A549 (cell line): ENCODE measurements around the gene GULP1.

Experiments used
- JUN ChIP-seq, 2 experiments: fragments of >200 bp; sonication (Bioruptor Twin); formaldehyde crosslinking; IDR thresholded peaks; 2 replicates in 1 of 2; 3 replicates in 1 of 2; pipeline ENCODE4 v1.6.1; 2016 to 2017
- MAFK ChIP-seq: fragments of 450-650 bp; IDR thresholded peaks from 2 replicates; pipeline ENCODE4 v1.6.1; 2014; ENCODE audit not compliant: partially characterized antibody
- MAX ChIP-seq: IDR thresholded peaks from 2 replicates; pipeline ENCODE4 v1.6.1; 2012
- NR3C1 ChIP-seq: fragments of >200 bp; sonication (Bioruptor Twin); formaldehyde crosslinking; IDR thresholded peaks from 3 replicates; pipeline ENCODE4 v1.6.1; 2017
- POLR2A ChIP-seq: IDR thresholded peaks from 2 replicates; pipeline ENCODE4 v1.6.1; 2012; ENCODE audit warnings: mild to moderate bottlenecking, low read length
- SMC3 ChIP-seq: fragments of >200 bp; sonication (Bioruptor Twin); formaldehyde crosslinking; IDR thresholded peaks from 3 replicates; pipeline ENCODE4 v1.6.1; 2018; ENCODE audit warnings: inconsistent platforms
- ZC3H11A ChIP-seq: fragments of 450-650 bp; IDR thresholded peaks from 2 replicates; pipeline ENCODE4 v1.6.1; 2014; ENCODE audit warnings: antibody characterized with exemption, mild to moderate bottlenecking
- TF ChIP-seq, protein P1 (sequence below): fragments of >200 bp; sonication (Bioruptor Twin); formaldehyde crosslinking; IDR thresholded peaks from 3 replicates; pipeline ENCODE4 v1.5.1; 2016
- TF ChIP-seq, protein P2 (sequence below): fragments of 450-650 bp; IDR thresholded peaks from 2 replicates; pipeline ENCODE4 v1.6.1; 2014; ENCODE audit warnings: antibody characterized with exemption

GRCh38 chr2:188327518-188328213, 36.0 kb downstream of the GULP1 start:
- no peak for TF ChIP-seq POLR2A
- TF ChIP-seq, protein P1, sequence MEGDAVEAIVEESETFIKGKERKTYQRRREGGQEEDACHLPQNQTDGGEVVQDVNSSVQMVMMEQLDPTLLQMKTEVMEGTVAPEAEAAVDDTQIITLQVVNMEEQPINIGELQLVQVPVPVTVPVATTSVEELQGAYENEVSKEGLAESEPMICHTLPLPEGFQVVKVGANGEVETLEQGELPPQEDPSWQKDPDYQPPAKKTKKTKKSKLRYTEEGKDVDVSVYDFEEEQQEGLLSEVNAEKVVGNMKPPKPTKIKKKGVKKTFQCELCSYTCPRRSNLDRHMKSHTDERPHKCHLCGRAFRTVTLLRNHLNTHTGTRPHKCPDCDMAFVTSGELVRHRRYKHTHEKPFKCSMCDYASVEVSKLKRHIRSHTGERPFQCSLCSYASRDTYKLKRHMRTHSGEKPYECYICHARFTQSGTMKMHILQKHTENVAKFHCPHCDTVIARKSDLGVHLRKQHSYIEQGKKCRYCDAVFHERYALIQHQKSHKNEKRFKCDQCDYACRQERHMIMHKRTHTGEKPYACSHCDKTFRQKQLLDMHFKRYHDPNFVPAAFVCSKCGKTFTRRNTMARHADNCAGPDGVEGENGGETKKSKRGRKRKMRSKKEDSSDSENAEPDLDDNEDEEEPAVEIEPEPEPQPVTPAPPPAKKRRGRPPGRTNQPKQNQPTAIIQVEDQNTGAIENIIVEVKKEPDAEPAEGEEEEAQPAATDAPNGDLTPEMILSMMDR, result no peak
- TF ChIP-seq MAX, result no peak
- no peak for TF ChIP-seq SMC3
- TF ChIP-seq JUN (IDR thresholded peaks at IDR 0.05), result no peak
- TF ChIP-seq, protein P2, sequence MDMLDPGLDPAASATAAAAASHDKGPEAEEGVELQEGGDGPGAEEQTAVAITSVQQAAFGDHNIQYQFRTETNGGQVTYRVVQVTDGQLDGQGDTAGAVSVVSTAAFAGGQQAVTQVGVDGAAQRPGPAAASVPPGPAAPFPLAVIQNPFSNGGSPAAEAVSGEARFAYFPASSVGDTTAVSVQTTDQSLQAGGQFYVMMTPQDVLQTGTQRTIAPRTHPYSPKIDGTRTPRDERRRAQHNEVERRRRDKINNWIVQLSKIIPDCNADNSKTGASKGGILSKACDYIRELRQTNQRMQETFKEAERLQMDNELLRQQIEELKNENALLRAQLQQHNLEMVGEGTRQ, result no peak
- TF ChIP-seq MAFK, result no peak
- TF ChIP-seq ZC3H11A, result no peak
- TF ChIP-seq NR3C1, result no peak
